Pulmonary artery endothelial cell (primary cell): Measurements from ENCODE around the gene CCRL2. TPM values are rescaled to one million over a fixed set of nuclear protein-coding genes. Genes with fewer than 3 reads are reported as not detected.
"Not testable (repeated sequence)": the region's sequence is repeated elsewhere in the genome, so short reads cannot be mapped to it uniquely, and the experiment has no call there.

Source experiments
- DNase-seq: peaks from one replicate; pipeline ENCODE4 v3.0.0-alpha.2; 2011; ENCODE audit warnings: low read depth, low spot score
- total RNA-seq: library from RNA; depleted of rRNA; stranded (reverse); fragments of >200 nt; gene quantifications from 2 replicates; pipeline ENCODE4 v1.2.3, GENCODE V29; 2014

Gene CCRL2
- total RNA-seq, 1 donor from 2014 or later = 6.4 TPM

- no peak for DNase-seq
Observed at GRCh38 chr3:46427916-46428833, 21.1 kb downstream of the CCRL2 start.

DNA sequence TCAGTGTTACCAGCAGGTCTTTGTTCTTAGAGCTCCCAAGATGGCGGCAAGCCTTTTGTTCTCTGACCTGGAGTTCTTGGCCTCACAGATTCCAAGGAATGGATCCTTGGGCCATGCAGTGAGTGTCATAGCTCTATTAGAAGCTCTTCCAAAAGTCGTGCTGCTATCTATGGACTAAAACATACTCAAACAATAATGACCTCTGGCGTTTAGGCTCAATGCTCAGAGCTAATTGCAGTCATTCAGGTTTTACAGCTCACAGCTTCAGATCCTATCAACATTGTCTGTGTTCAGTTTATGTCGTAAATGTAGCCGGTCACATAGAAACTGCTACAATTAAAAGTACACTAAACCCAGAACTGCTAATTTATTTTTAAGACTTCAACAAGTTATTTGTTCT lies 22.2 kb downstream of the CCRL2 start:
- DNase-seq = no peak

GRCh38 chr3:46429671-46430070 lies 22.6 kb downstream of the CCRL2 start:
- DNase-seq = no peak

DNA sequence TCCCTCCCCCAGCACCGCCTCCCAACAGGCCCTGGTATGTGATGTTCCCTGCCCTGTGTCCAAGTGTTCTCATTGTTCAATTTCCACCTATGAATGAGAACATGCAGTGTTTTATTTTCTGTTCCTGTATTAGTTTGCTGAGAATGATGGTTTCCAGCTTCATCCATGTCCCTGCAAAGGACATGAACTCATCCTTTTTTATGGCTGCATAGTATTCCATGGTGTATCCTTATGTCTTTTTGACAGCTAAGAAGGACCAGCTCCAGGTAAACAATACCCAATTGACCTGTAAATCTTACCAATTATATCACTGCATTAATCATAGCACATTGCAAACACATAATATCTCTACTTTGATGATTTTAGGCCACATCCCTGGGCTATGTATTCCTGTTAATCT lies 23.8 kb downstream of the CCRL2 start:
- not testable (repeated sequence) for DNase-seq

DNA sequence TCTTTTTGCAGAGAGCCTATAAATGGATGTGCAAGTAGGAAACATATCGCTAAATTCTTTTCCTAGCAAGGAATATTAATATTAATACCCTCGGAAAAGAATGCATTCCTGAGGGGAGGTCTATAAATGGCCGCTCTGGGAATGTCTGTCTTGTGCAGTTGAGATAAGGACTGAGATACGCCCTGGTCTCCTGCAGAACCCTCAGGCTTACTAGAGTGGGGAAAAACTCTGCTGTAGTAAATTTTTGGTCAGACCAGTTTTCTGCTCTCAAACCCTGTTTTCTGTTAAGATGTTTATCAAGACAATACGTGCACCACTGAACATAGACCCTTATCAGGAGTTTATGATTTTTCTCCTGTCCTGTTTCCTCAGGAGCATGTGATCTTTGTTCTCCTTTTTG lies 24.8 kb downstream of the CCRL2 start:
- not testable (repeated sequence) for DNase-seq

GRCh38 chr3:46433118-46433517 lies 26.1 kb downstream of the CCRL2 start:
- DNase-seq = not testable (repeated sequence)

DNA sequence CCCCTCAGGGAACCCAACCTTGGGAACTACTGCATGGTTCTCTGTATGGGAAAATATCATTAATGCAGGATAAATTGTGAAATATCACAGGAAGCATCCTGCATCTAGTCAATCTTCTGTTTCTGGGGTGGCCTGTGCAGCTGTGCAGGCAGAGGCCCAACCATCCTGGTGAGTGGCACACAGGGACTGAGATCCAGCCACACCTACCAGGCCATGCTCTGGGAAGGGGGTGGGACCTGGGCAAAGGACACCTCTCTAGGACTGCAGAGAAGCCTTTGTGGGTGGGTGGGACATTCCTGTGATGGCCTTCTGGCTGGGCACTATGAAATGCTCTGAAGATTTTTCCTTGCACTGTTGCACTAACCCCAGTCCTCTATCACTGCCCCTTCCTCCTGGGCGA lies 26.8 kb downstream of the CCRL2 start:
- no peak for DNase-seq

DNA sequence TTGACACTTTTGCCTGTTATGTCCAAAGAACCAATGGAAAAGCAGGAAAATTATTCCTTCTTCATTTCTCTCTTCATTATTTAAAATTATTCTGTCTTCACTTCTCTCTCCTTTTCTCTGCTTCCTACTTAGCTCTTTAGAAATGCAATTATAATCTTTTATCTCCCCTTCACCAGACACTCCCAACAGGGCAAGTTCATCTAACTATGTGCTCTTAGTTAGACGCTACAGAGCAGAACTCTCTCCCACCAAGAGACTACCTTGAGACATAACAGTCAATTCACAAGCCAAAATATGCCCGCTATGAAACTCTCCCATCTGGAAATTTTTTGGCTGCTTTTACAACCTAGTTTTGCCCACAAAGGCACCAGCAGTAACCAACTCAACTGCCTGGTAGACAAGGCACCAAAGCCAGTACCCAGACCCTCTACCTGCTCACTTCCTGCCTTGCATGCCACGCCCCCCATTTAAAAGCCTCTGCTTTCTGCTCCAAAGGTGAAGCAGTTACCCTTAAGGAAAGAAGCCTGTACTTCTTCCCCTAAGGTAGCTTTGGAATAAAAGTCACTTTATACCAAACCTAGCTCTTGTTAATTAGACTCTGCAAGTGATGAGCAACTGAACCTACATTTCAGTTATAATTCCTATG lies 28.1 kb downstream of the CCRL2 start:
- DNase-seq = no peak

DNA sequence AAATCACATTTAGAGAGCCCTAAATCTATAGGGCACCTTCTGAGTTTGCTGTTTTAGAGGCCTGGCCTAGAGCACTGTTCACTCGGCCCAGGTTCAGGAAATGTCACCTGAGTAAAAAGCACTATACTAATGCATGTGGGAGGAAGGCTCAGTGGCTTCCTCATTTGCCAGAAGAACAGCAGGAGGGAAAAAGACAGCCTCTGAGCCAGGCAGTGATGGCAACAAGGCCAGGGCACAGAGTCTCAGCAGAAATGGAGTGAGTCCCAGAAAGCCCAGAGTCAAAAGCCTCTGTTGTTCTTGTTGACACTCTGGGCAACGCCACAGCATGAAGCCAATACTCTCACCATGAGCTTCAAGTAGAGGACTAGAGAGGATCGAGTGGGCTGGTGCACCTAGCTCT lies 31.8 kb downstream of the CCRL2 start:
- no peak for DNase-seq

GRCh38 chr3:46440531-46441294 lies 33.7 kb downstream of the CCRL2 start:
- no peak for DNase-seq

- no peak for DNase-seq
Observed at GRCh38 chr3:46442576-46443530, 35.8 kb downstream of the CCRL2 start.

DNA sequence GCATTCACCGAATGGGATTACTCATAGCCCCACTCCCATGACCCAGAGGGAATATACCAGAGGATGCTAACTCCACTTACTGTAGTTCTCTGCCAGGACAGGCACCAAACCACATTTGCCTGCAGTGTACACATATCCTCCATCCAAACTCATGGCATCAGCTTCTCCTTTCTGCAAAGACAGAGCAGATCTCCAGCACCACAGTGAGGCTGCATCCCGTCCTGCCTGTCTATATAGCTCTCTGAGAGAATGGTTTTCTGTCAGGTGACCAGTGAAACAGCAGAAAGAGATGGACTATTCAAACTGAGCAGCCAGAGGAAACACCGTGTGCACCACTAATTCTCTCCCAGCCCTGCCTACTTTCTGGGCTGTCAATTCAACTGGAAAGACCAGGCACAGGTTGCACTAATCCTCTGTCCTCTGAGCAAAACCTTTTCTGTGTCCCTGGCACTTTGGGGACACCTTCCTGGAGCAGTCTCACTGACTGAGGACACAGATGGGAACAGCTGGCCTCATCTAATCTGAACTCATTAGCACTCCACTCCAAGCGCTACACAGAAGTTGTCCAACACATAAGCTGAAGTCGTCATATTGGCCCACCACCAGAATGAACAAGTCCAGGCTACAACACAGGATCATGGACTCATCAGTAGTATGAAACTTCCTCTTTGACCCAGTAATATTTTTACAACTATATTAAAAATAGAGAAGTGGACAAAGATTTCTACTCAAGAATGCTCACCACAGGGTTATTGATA lies 40.3 kb downstream of the CCRL2 start:
- DNase-seq = no peak

GRCh38 chr3:46448721-46449120 lies 41.7 kb downstream of the CCRL2 start:
- no peak for DNase-seq

DNA sequence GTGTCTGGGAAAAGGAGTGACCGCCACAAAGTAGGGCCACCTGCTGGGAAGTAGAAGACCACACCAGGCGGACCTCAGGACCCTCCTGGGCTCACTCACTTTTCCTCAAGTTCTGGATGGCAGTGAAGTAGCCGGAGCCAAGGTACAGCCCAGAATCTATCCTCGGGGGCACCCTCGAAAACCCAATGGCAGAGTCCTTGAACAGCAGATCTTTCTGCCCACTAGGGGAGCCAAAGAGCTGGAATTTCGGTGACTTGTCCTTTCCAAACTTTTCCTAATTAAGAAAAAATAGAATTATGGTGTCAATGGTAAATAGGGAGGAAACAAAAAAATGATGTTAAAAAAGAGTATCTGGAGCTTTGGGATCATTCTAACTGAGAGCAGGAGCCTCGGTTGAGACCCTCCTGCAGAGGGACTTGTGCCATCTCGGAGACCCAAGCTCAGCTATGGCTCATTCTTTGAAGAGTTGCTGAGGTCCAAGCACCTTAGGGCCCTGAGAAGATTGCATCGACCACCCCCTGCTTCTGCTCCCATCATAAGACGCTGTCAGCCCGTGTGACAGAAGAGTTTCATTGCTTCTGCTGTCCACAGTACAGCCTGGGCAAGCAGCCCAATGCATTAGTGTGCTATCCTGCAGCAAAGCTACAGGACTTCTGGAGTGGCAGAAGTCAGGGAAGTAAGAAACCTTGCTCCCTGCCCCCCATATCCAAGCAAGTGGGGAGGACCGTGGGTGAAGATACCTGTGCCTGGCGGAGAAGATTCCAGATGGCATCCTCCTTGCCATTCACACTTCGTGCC lies 42.9 kb downstream of the CCRL2 start:
- no peak for DNase-seq

DNA sequence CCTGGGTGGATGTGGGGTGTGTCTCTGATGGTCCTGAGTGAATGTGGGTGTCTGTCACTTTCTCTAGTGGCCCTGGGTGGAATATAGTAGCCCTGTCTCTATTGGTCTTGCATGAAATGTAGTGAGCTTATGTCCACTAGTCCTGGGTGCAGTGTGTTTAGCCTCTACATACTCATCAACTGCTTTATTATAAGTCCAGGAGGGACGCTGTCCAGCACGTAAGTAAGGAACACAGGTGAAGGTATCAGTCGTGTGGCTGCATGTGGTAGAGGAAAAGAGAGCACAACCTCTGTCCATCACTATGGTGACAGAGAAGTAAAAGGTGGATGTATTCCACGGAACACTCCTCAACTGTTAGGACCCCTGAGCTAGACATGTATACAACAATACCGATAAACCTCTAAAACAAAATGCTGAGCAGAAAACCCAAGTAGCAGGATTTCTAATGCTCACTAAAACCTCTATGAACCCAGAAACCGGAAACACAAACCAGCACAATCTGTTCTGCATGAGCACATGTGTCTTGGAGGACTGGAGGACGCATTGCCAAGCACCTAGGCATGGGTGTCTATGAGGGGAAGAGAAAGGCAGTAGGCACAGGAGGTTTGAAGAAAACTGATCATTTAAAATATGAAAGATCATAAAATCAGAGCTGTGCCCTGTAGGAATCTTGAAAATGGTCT lies 46.6 kb downstream of the CCRL2 start:
- DNase-seq = no peak

DNA sequence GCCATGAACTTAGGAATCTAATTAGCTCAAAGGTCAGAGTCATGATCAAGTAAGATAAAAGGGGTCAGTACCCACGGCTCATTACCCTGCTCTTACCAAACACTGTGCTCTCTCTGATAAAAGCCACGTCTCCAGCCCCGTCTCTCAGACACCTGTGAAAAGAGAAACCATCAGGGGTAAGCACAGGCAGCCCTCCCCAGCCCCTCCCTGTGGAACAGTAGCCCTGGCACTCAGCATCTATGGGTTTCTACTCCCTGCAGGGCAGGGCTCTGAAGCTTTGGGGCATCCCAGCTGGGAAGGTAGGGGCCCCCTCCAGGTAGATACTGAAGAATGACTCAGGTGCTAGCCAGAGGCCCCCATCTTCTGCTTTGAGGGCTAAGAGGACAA lies 47.1 kb downstream of the CCRL2 start:
- DNase-seq = no peak

- DNase-seq = no peak
Observed at GRCh38 chr3:46454606-46455005, 47.5 kb downstream of the CCRL2 start.

- DNase-seq = no peak
Observed at GRCh38 chr3:46455231-46456115, 48.4 kb downstream of the CCRL2 start.
